ENCODE results near the gene SLC34A3. TPM values are rescaled to one million over a fixed set of nuclear protein-coding genes. Genes with fewer than 3 reads are reported as not detected.
A peak's percentile ranks its signal among the peaks of the same experiment; 100 is the strongest.

The SLC34A3 gene
- polyA plus RNA-seq, 3 donors, result 10.3 to 12.1 (median 11.4) TPM

- DNase-seq, result no peak
Measured at GRCh38 chr9:137217276-137218211, 13.2 kb upstream of the SLC34A3 start.

- DNase-seq, result no peak
Measured at GRCh38 chr9:137218212-137218753, 12.4 kb upstream of the SLC34A3 start.

GRCh38 chr9:137218754-137219271 lies 11.9 kb upstream of the SLC34A3 start:
- DNase-seq, result no peak

- no peak for DNase-seq
Measured at GRCh38 chr9:137219757-137220316, 10.9 kb upstream of the SLC34A3 start.

- DNase-seq, result no peak
Measured at GRCh38 chr9:137220317-137221094, 10.2 kb upstream of the SLC34A3 start.

- no peak for DNase-seq
Measured at GRCh38 chr9:137221095-137221505, 9.6 kb upstream of the SLC34A3 start.

- no peak for DNase-seq
Measured at GRCh38 chr9:137221506-137222111, 9.1 kb upstream of the SLC34A3 start.

GRCh38 chr9:137222190-137223077 lies 8.3 kb upstream of the SLC34A3 start, which contains the start of gene RNF208:
TSS of gene RNF208 (minus strand) at chr9:137222240. CDS start at chr9:137221212, 1,028 bp downstream.
- no peak for DNase-seq

GRCh38 chr9:137223078-137223970 lies 7.4 kb upstream of the SLC34A3 start:
- DNase-seq, result peak; percentile 97

- no peak for DNase-seq
Measured at GRCh38 chr9:137224830-137225694, 5.6 kb upstream of the SLC34A3 start, which contains the start of gene CYSRT1. TSS of gene CYSRT1 (plus strand) at chr9:137225174. CDS start at chr9:137225622, 448 bp downstream.

GRCh38 chr9:137225699-137226331 lies 4.9 kb upstream of the SLC34A3 start:
- DNase-seq, result no peak

- DNase-seq, result no peak
Measured at GRCh38 chr9:137226338-137227053, 4.2 kb upstream of the SLC34A3 start.

- DNase-seq, result peak; percentile 75
Measured at GRCh38 chr9:137227054-137227852, 3.4 kb upstream of the SLC34A3 start, which contains the start of gene RNF224. TSS of gene RNF224 (plus strand) at chr9:137227502. CDS start at chr9:137228336, 834 bp downstream.

- no peak for DNase-seq
Measured at GRCh38 chr9:137227853-137228505, 2.7 kb upstream of the SLC34A3 start.

GRCh38 chr9:137228506-137228967 lies 2.2 kb upstream of the SLC34A3 start:
- no peak for DNase-seq
